ENCODE results near the gene PVALEF. TPM values are rescaled to one million over a fixed set of nuclear protein-coding genes. Genes with fewer than 3 reads are reported as not detected.

PVALEF gene
- total RNA-seq, 2 donors from 2014 or later: not detected

DNA sequence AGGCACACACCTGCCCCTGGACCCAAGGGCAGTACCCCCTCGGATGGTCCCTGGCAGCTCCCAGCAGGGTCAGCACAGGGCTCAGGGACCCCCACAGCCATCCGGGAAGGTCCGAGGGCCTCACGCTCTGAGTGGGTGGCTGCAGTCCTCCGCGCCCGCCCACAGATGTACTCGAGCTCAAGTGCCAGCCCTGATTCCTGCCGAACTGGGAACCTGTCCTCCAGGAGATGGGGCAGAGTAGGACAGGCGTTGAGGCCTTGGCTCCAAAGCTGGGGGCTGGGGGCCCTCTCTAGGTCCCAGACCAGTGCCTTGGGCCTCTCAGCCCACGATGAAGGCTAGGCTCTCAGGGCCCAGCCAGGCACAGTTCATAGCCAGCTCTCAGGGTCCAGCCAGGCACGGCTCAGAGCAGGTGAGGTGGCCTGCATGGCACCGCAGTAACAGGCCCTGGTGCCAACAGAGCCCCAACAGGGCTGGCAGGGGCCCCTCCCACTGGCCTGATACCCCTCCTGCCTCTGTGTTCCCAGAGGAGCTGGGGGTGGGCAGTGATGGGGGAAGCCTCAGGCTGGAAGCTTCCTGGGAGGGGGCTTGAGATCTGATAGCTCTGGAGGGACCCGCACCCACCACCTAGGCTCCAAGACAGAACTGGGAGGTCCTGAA, 35.5 kb upstream of the PVALEF start:
- Histone ChIP-seq H3K27me3 (replicated peaks; ENCODE audit: insufficient read depth) (no peaks in the 10 kb centered on the region), H3K27ac (no peak overlapping the region), H3K36me3 (no peaks in the 10 kb centered on the region), H3K9me3 (no peaks in the 10 kb centered on the region), H3K4me3 (no peak overlapping the region), H3K4me1 (replicated peaks) (no peaks in the 10 kb centered on the region)
- intact Hi-C loops (cut with DNase I): no loop called here
- TF ChIP-seq, protein P1, sequence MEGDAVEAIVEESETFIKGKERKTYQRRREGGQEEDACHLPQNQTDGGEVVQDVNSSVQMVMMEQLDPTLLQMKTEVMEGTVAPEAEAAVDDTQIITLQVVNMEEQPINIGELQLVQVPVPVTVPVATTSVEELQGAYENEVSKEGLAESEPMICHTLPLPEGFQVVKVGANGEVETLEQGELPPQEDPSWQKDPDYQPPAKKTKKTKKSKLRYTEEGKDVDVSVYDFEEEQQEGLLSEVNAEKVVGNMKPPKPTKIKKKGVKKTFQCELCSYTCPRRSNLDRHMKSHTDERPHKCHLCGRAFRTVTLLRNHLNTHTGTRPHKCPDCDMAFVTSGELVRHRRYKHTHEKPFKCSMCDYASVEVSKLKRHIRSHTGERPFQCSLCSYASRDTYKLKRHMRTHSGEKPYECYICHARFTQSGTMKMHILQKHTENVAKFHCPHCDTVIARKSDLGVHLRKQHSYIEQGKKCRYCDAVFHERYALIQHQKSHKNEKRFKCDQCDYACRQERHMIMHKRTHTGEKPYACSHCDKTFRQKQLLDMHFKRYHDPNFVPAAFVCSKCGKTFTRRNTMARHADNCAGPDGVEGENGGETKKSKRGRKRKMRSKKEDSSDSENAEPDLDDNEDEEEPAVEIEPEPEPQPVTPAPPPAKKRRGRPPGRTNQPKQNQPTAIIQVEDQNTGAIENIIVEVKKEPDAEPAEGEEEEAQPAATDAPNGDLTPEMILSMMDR (IDR thresholded peaks at IDR 0.05): no peak
- no peak for TF ChIP-seq POLR2AphosphoS5 (IDR thresholded peaks at IDR 0.05)
- no peak for TF ChIP-seq POLR2A (IDR thresholded peaks at IDR 0.05)
- WGBS: 84% methylated on average over 14 of the region's 14 CpGs
- no peak for DNase-seq (ENCODE audit: low spot score)

DNA sequence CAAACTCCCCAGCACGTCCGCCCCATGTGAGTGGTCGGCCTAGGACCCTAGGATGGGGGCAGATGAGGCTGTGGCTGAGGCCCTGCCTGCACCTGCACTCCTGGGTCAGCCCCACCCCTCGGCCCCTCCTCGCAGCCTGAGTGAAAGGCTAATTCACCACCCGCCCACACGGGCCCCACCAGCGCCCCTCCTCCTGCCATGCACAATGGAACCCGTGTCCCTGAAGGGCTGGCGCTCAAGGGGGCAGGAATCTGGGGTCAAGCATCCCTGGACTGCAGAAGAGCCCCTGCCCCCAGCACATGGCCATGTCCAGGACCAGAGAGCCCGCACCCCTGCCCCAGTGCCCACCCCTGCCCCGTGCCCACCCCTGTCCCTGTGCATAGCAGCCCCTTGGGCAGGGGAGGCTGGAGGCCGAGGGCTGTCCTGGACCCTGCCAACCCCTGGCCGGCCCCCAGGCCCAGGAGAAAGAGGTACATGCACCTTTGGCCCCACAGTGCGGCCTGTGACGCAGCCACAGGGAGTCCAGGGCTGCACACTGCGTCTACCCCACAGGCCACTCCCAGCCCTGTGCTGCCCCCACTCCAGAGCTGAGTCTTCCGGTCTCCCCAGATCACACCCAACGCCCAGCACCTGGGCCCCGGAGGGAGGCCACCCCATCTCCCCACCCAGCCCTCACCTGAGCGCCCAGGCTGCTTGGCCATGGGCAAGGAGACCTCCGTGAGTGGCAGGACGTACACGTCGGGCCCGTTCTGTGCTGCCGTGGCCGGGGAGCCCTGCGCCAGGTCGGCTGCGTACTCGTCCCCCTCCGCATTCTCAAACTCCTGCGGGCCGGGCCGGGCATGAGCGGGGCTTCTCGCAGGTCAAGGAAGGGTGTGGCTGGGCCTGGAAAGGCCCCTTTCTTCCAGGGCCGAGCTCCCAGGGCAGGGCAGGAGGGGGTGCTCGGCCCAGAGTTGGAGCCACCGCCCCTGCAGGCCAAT, 34.6 kb upstream of the PVALEF start:
- DNase-seq (ENCODE audit: low spot score): no peak
- Histone ChIP-seq H3K4me3 (no peak overlapping the region), H3K9me3 (no peaks in the 10 kb centered on the region), H3K27ac (no peak overlapping the region), H3K36me3 (no peaks in the 10 kb centered on the region), H3K27me3 (replicated peaks; ENCODE audit: insufficient read depth) (no peaks in the 10 kb centered on the region), H3K4me1 (replicated peaks) (no peaks in the 10 kb centered on the region)
- intact Hi-C loops (cut with DNase I): no loop called here
- TF ChIP-seq, protein P1 (IDR thresholded peaks at IDR 0.05): no peak
- TF ChIP-seq POLR2AphosphoS5 (IDR thresholded peaks at IDR 0.05) (no peak), POLR2A (IDR thresholded peaks at IDR 0.05) (no peak)
- WGBS: 87% methylated on average over 30 of the region's 41 CpGs

DNA sequence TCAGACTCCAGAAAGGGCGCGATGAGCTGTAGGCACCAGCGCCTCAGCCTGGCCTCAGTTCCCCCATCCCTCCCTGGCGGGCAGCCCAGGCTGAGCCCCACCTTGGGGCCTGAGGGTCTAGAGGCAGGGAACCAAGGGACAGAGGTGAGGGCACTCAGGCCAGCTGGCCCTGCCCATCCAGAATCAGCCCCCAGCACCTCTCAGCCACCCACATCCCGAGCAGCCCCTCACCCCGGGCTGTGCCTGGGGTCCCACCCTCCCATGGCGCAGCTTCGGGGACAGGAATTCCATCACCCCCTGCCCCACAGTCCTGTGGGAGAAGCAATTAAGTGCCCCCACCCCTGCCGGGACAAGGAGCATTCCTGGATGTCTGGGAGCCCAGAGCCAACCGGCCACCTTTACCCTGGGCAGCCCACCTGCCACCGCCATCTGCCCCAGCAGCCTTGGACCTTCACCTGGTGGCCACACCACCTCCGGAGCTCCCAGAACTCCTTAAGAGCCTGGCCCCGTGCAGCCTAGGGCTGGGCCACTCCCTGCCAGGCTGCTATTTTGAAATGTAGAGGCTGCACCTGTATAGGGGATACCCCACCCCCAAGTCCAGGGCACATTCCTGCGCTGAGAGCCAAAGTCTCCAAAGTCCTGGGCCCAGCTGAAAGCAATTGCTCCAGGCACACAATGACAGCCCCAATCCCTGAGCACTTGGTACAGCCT, 33.7 kb upstream of the PVALEF start:
- intact Hi-C loops (cut with DNase I): no loop called here
- Histone ChIP-seq H3K27me3 (replicated peaks; ENCODE audit: insufficient read depth) (no peaks in the 10 kb centered on the region), H3K4me1 (replicated peaks) (no peaks in the 10 kb centered on the region), H3K36me3 (no peaks in the 10 kb centered on the region), H3K27ac (no peak overlapping the region), H3K9me3 (no peaks in the 10 kb centered on the region), H3K4me3 (no peak overlapping the region)
- TF ChIP-seq POLR2AphosphoS5 (IDR thresholded peaks at IDR 0.05) (no peak), POLR2A (IDR thresholded peaks at IDR 0.05) (no peak)
- TF ChIP-seq, protein P1 (IDR thresholded peaks at IDR 0.05): no peak
- 89% methylated on average over 14 of the region's 14 CpGs for WGBS
- DNase-seq (ENCODE audit: low spot score): no peak

DNA sequence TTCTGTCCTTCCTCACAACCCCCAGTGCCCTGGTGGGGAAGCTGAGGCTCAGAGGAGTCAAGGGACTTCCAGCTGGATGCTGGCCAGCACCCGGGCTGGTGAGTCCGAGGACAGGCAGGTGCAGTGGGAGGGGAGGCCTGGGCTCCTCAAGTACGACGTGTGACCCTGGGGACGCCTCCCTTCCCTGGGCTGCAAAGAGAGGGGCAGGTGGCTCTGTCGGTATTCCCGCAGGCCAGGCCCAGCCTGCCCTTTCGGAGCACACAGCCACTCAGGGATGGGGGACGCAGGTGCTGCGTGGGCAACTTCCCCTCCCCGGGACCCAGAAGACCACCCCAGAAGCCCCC, 33.1 kb upstream of the PVALEF start:
- TF ChIP-seq, protein P1 (IDR thresholded peaks at IDR 0.05): no peak
- no peak for TF ChIP-seq POLR2A (IDR thresholded peaks at IDR 0.05)
- TF ChIP-seq POLR2AphosphoS5 (IDR thresholded peaks at IDR 0.05): no peak
- no peaks in the 10 kb centered on the region for H3K9me3 ChIP-seq
- H3K36me3 ChIP-seq: no peaks in the 10 kb centered on the region
- no peaks in the 10 kb centered on the region for H3K27me3 ChIP-seq (replicated peaks; ENCODE audit: insufficient read depth)
- H3K27ac ChIP-seq: no peak overlapping the region
- intact Hi-C loops (cut with DNase I): no loop called here
- WGBS: 67% methylated on average over 5 of the region's 11 CpGs
- no peaks in the 10 kb centered on the region for H3K4me1 ChIP-seq (replicated peaks)
- H3K4me3 ChIP-seq: no peak overlapping the region
- DNase-seq (ENCODE audit: low spot score): no peak

Measured in prostate gland (tissue), 2 donors.